Smooth muscle cell (in vitro differentiated cells): Measurements from ENCODE around the gene OST4. TPM values are rescaled to one million over a fixed set of nuclear protein-coding genes. Genes with fewer than 3 reads are reported as not detected.

ENCODE experiments used
- DNase-seq: peaks from one replicate; lab custom pipeline; 2025; ENCODE audit not compliant: unreplicated experiment; lab: John Stamatoyannopoulos, UW
- H2AFZ ChIP-seq: fragments of 200-600 bp; sonication (generic); 2 replicates; pipeline ENCODE4 v1.6.0; 2016; ENCODE audit warnings: antibody characterized with exemption, low read depth, mild to moderate bottlenecking
- H3F3A ChIP-seq: fragments of 200-600 bp; sonication (generic); 2 replicates; pipeline ENCODE4 v1.6.0; 2017; ENCODE audit warnings: antibody characterized with exemption, low read depth
- H3K27ac ChIP-seq: fragments of 200-600 bp; sonication (generic); 2 replicates; pipeline ENCODE4 v1.5.1; 2016; ENCODE audit warnings: low read depth, mild to moderate bottlenecking
- H3K27me3 ChIP-seq: fragments of 200-600 bp; sonication (generic); 2 replicates; pipeline ENCODE4 v1.6.1; 2016; ENCODE audit warnings: low read depth, mild to moderate bottlenecking
- H3K36me3 ChIP-seq: fragments of 200-600 bp; sonication (generic); 2 replicates; pipeline ENCODE4 v1.5.1; 2016; ENCODE audit warnings: low read depth
- H3K4me1 ChIP-seq: fragments of 200-600 bp; sonication (generic); 2 replicates; pipeline ENCODE4 v1.5.1; 2016; ENCODE audit warnings: low read depth
- H3K4me2 ChIP-seq: fragments of 200-600 bp; sonication (generic); 2 replicates; pipeline ENCODE4 v1.6.0; 2016; ENCODE audit warnings: mild to moderate bottlenecking
- H3K4me3 ChIP-seq: fragments of 200-600 bp; sonication (generic); 2 replicates; pipeline ENCODE4 v1.5.1; 2016; ENCODE audit warnings: mild to moderate bottlenecking
- H3K79me2 ChIP-seq: fragments of 200-600 bp; sonication (generic); 2 replicates; pipeline ENCODE4 v1.6.0; 2016; ENCODE audit warnings: low read depth, mild to moderate bottlenecking
- H3K9ac ChIP-seq: fragments of 200-600 bp; sonication (generic); 2 replicates; pipeline ENCODE4 v1.6.0; 2016; ENCODE audit warnings: low read depth
- H3K9me3 ChIP-seq: fragments of 200-600 bp; sonication (generic); replicated peaks from 2 replicates; pipeline ENCODE4 v1.5.1; 2016; ENCODE audit warnings: low read depth
- H4K20me1 ChIP-seq: fragments of 200-600 bp; sonication (generic); 2 replicates; pipeline ENCODE4 v1.6.0; 2016; ENCODE audit warnings: low read depth
- CTCF ChIP-seq: fragments of 200-600 bp; sonication (generic); IDR thresholded peaks from 2 replicates; pipeline ENCODE4 v1.5.1; 2017; ENCODE audit warnings: borderline replicate concordance, mild to moderate bottlenecking, antibody characterized with exemption; ENCODE audit not compliant: insufficient read depth, poor library complexity, severe bottlenecking
- WGBS: methylation state at CpG from one replicate; pipeline ENCODE4 v1.1.7; 2016; ENCODE audit warnings: low lambda C conversion rate; 5-methylcytosine and 5-hydroxymethylcytosine counted together
- polyA plus RNA-seq: library from polyadenylated mRNA; unstranded; fragments of >200 nt; fragmentation: Nextera tagmentation; extraction: Ambion mirVana; gene quantifications from 2 replicates; pipeline ENCODE4 v1.2.1, GENCODE V29; 2016
- total RNA-seq: library from RNA; depleted of rRNA; stranded (reverse); fragments of >200 nt; gene quantifications from 2 replicates; pipeline ENCODE4 v1.2.3, GENCODE V29; 2014

OST4 gene
- total and polyA plus RNA-seq, 2 experiments from 2014 or later, result 848 to 1,292 TPM

DNA sequence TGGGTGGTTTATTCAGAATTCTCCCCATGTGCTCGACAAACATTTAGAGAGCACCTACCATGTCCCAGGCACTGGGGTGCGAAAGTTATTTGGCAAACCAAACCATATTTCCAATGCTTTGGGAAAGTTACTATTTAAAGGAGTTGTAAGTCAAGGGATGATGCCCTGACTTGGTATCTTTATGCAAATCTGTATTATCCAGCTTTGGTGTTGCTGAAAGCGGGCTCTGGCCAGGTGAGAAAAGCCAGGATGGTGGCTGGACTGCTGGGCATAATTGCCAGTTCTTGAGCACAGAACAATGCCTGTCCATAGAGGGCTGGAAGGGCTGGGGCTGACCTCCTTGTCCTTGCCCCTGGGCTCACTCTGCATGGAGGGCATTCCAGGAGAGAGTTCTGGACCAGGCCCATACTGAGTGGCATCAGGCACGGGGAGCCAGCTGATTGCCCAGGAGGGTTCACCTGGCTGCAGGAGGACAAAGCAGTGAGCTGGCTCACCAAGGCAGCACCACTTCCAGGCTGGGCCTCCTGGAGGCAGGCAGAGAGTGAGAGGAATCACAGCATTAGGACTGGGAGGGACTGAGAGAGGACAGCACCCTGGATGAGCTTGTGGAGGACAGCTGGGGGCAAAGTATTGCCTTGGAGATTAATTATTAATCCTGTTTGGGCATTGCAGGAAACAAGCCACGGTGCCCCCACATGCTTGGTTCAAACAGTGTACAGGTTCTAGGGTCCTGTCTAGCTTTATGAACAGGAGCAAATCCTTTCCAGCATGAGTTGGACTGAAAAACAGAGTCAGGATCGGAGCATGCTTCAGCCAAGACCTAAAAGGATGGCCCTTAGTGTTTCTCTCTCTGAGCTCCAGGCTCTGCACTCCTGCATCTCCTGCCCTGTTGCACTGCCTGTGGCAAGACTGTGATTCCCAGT, 22.2 kb upstream of the OST4 start:
- TF ChIP-seq CTCF, result no peak
- WGBS, result 91% methylated on average over 6 of the region's 6 CpGs
- Histone ChIP-seq H3K4me2 (no peak overlapping the region), H3K36me3 (no peaks in the 10 kb centered on the region), H3K9ac (no peak overlapping the region), H2AFZ (no peak overlapping the region), H3K4me3 (no peak overlapping the region), H3K4me1 (no peaks in the 10 kb centered on the region), H4K20me1 (no peaks in the 10 kb centered on the region), H3F3A (no peaks in the 10 kb centered on the region), H3K27ac (no peak overlapping the region), H3K27me3 (no peaks in the 10 kb centered on the region), H3K9me3 (no peaks in the 10 kb centered on the region), H3K79me2 (no peaks in the 10 kb centered on the region)
- DNase-seq, result no peak

DNA sequence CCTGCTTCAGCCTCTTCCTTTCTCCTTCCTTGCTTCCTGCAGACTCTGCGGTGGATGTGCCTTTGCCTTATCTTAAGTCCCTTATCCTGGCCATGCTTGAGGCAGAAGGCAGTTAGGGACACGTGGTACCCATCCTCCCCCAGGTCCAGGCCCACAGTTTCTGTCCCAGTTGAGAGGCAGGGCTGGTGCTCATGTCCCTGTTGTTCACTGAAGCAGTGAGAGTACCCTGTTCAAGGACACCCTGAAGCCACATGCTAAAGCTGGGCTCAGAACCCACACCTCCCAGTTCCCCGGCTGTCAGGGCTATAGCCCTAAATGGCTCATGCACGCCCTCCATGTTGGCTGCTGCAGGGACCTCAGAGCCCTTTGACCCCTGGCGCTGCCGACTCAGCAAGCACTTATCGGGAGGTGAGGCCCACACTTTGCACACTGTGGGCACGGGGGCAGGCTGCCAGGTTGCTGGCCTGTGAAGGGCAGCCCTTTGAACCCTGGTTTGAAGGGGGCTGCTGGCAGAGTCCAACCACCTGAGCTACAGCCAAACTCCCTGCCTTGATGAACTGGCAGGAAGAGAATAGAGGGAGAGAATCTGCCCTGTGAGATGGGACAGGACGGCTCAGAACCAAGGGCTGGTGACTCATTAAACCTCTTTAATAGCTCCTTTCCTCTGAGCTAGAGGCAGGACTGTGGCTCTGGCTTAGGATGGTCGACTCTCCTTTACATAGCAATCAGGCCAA, 21.4 kb upstream of the OST4 start:
- Histone ChIP-seq H3K27ac (no peak overlapping the region), H3K79me2 (no peaks in the 10 kb centered on the region), H3K4me1 (no peaks in the 10 kb centered on the region), H3K4me3 (no peak overlapping the region), H3K4me2 (no peak overlapping the region), H3F3A (no peaks in the 10 kb centered on the region), H3K9ac (no peak overlapping the region), H2AFZ (no peak overlapping the region), H3K36me3 (no peaks in the 10 kb centered on the region), H4K20me1 (no peaks in the 10 kb centered on the region), H3K27me3 (no peaks in the 10 kb centered on the region), H3K9me3 (no peaks in the 10 kb centered on the region)
- WGBS, result 69% methylated on average over 10 of the region's 10 CpGs
- no peak for TF ChIP-seq CTCF
- DNase-seq, result no peak

GRCh38 chr2:27091746-27092695, 20.6 kb upstream of the OST4 start:
- DNase-seq, result no peak
- TF ChIP-seq CTCF, result no peak
- Histone ChIP-seq H4K20me1 (no peaks in the 10 kb centered on the region), H3K36me3 (no peaks in the 10 kb centered on the region), H3K9me3 (no peaks in the 10 kb centered on the region), H3F3A (no peaks in the 10 kb centered on the region), H2AFZ (no peak overlapping the region), H3K27me3 (no peaks in the 10 kb centered on the region), H3K4me3 (no peak overlapping the region), H3K9ac (no peak overlapping the region), H3K4me2 (no peak overlapping the region), H3K79me2 (no peaks in the 10 kb centered on the region), H3K4me1 (peaks cover 1% of the 10 kb centered on the region), H3K27ac (no peak overlapping the region)
- 84% methylated on average over 25 of the region's 25 CpGs for WGBS
